K562 (cell line): ENCODE measurements around the gene UBE2G2. TPM values are rescaled to one million over a fixed set of nuclear protein-coding genes. Genes with fewer than 3 reads are reported as not detected.

Experiments
- ATAC-seq: fragments of 200-7000 bp; cut with Tn5 transposase; 3 replicates; pipeline ENCODE4 v1.9.1; 2020; ENCODE audit warnings: moderate library complexity
- BruUV-seq: library from RNA; stranded (reverse); fragments of 400-500 nt; replicated peaks from 2 replicates; lab custom pipeline; 2021; lab: Mats Ljungman, UMichigan
- CTCF ChIA-PET: fragments of 300-600 bp; formaldehyde crosslinking; extraction: SDS; loops from one replicate; lab custom pipeline; 2021; ENCODE audit warnings: low intra/inter-chr PET ratio; lab: Yijun Ruan, JAX
- POLR2A ChIA-PET: fragments of 300-600, 350-650 bp; sonication (Branson Sonifier 250); formaldehyde crosslinking; extraction: SDS; loops from one replicate; lab custom pipeline; 2021; ENCODE audit warnings: antibody characterized with exemption, inconsistent platforms; lab: Yijun Ruan, JAX
- DNase-seq, 4 experiments: peaks; one replicate each; pipeline versions ENCODE4 v3.0.0 to v3.0.0-alpha.2; 2011 to 2018; ENCODE audit warnings: low spot score in 3 of 4, mixed read lengths in 3 of 4; ENCODE audit errors: extremely low read depth in 1 of 4
- FAIRE-seq: peaks from 2 replicates; lab custom pipeline; 2011; peaks lifted over from hg19 to GRCh38; lab: Jason Lieb, UNC
- H2AFZ ChIP-seq: 2 replicates; pipeline ENCODE4 v1.6.0; 2011; ENCODE audit warnings: low read depth, low read length, control low read depth, inconsistent platforms
- H3K27ac ChIP-seq: fragments of 200-600 bp; 3 replicates; pipeline ENCODE4 v1.8.0; 2011; ENCODE audit warnings: low read depth, mild to moderate bottlenecking, control low read depth, inconsistent platforms, low read length, moderate library complexity, mixed read lengths; ENCODE audit errors: extremely low read depth
- H3K27me3 ChIP-seq, 2 experiments: fragments of 300-600 bp in 1 of 2; 2 replicates in 1 of 2; 3 replicates in 1 of 2; pipeline versions ENCODE4 v1.6.0 to v1.8.0; 2011; ENCODE audit warnings: inconsistent platforms in 2 of 2, low read length in 2 of 2, mild to moderate bottlenecking in 1 of 2, mixed read lengths in 1 of 2, moderate library complexity in 1 of 2; ENCODE audit not compliant: control insufficient read depth in 2 of 2, insufficient read depth in 2 of 2
- H3K36me3 ChIP-seq: fragments of 300-600 bp; 3 replicates; pipeline ENCODE4 v1.8.0; 2011; ENCODE audit warnings: mild to moderate bottlenecking, low read length, inconsistent platforms; ENCODE audit not compliant: control insufficient read depth, insufficient read depth
- H3K4me1 ChIP-seq, 2 experiments: fragments of 200-600 bp in 1 of 2; replicated peaks in 1 of 2; 2 replicates in 1 of 2; 3 replicates in 1 of 2; pipeline versions ENCODE4 v1.5.1 to v1.8.0; 2011; ENCODE audit warnings: inconsistent platforms in 2 of 2, low read length in 2 of 2, mild to moderate bottlenecking in 1 of 2, mixed read lengths in 1 of 2, moderate library complexity in 1 of 2; ENCODE audit not compliant: control insufficient read depth in 2 of 2, insufficient read depth in 2 of 2
- H3K4me2 ChIP-seq: 2 replicates; pipeline ENCODE4 v1.6.1; 2011; ENCODE audit warnings: low read length, control low read depth, inconsistent platforms, mixed read lengths; ENCODE audit not compliant: insufficient read depth
- H3K4me3 ChIP-seq: fragments of 200-600 bp; sonication (generic), shearing (Covaris generic); 2 replicates; pipeline ENCODE4 v1.5.1; 2016; ENCODE audit warnings: control low read depth, inconsistent platforms
- H3K79me2 ChIP-seq: fragments of 200-600 bp; 3 replicates; pipeline ENCODE4 v1.8.0; 2011; ENCODE audit warnings: low read length, inconsistent platforms; ENCODE audit not compliant: control insufficient read depth, insufficient read depth
- H3K9ac ChIP-seq, 2 experiments: 2 replicates each; pipeline versions ENCODE4 v1.6.0 to v1.6.1; 2011; ENCODE audit warnings: low read depth in 2 of 2, low read length in 2 of 2, control low read depth in 1 of 2, inconsistent platforms in 1 of 2, mild to moderate bottlenecking in 1 of 2, mixed read lengths in 1 of 2; ENCODE audit not compliant: insufficient read depth in 1 of 2
- H3K9me1 ChIP-seq: one replicate; pipeline ENCODE4 v1.6.0; 2011; ENCODE audit warnings: inconsistent platforms, mild to moderate bottlenecking, low read length, moderate library complexity; ENCODE audit not compliant: control insufficient read depth, insufficient read depth
- H3K9me3 ChIP-seq: replicated peaks from 2 replicates; pipeline ENCODE4 v1.5.1; 2011; ENCODE audit warnings: low read depth, low read length, inconsistent platforms; ENCODE audit not compliant: control insufficient read depth, insufficient read depth
- H4K20me1 ChIP-seq: replicated peaks from 2 replicates; pipeline ENCODE4 v1.6.1; 2011; ENCODE audit warnings: low read length, inconsistent platforms, mixed read lengths; ENCODE audit not compliant: control insufficient read depth, insufficient read depth
- IRF1 ChIP-seq: sonication (generic); formaldehyde crosslinking; IDR thresholded peaks from 2 replicates; pipeline ENCODE4 v1.8.0; 2022; ENCODE audit warnings: missing genetic modification reagents, mild to moderate bottlenecking, borderline replicate concordance
- MEF2D ChIP-seq: conservative IDR thresholded peaks from 2 replicates; pipeline ENCODE4 v1.6.1; 2016; ENCODE audit warnings: low read depth, missing genetic modification characterization, missing compliant biosample characterization
- POLR2A ChIP-seq: fragments of 450-650 bp; conservative IDR thresholded peaks from 2 replicates; pipeline ENCODE4 v1.6.1; 2016
- WGBS: fragments of 100-300 bp; shearing (Covaris generic); methylation state at CpG from one replicate; pipeline ENCODE4 v1.1.6; 2016; ENCODE audit warnings: low coverage, mixed read lengths; ENCODE audit not compliant: insufficient coverage; ENCODE audit errors: missing lambda C conversion rate; 5-methylcytosine and 5-hydroxymethylcytosine counted together
- in situ Hi-C: fragments of 300-500 bp; cut with MboI; formaldehyde crosslinking; loops from 4 replicates; pipeline ENCODE4 v1.15.0; 2018; ENCODE audit warnings: inconsistent platforms, mixed read lengths
- intact Hi-C: fragments of 100-400 bp; cut with micrococcal nuclease; formaldehyde crosslinking; loops from 2 replicates; pipeline ENCODE4 v1.14.2; 2022
- polyA plus RNA-seq, 8 experiments: library from polyadenylated mRNA; depleted of rRNA in 4 of 8; stranded (reverse) in 5 of 8; unstranded in 3 of 8; fragments of >200 nt; fragmentation: Nextera tagmentation in 2 of 8; fragmentation: Illumina TruSeq in 1 of 8; extraction: Ambion mirVana in 2 of 8; extraction: Trizol in 1 of 8; gene quantifications; 2 replicates each; pipeline versions ENCODE4 v1.2.1 to v1.2.3, GENCODE V29; 2011 to 2014; ENCODE audit warnings: inconsistent platforms in 1 of 8, missing spikeins in 1 of 8
- total RNA-seq, 7 experiments: library from RNA; depleted of rRNA in 6 of 7; stranded (reverse); fragments of >200 nt in 6 of 7; fragmentation: Illumina TruSeq in 2 of 7; extraction: Trizol in 2 of 7; gene quantifications; 2 replicates each; pipeline versions ENCODE4 v1.2.1 to v1.2.3, GENCODE V29; 2011 to 2021; ENCODE audit warnings: low replicate concordance in 1 of 7
- TF ChIP-seq, protein P1 (sequence below): fragments of 200-400 bp; formaldehyde crosslinking; IDR thresholded peaks from 2 replicates; pipeline ENCODE4 v1.6.1; 2017; ENCODE audit warnings: mild to moderate bottlenecking, low read depth, low read length, moderate library complexity

UBE2G2 gene
- total and polyA plus RNA-seq, 9 of the 15 experiments (the other 6 are each of a cell fraction or from before 2014, with no cell fraction given) = 47.5 to 225 (median 140) TPM

DNA sequence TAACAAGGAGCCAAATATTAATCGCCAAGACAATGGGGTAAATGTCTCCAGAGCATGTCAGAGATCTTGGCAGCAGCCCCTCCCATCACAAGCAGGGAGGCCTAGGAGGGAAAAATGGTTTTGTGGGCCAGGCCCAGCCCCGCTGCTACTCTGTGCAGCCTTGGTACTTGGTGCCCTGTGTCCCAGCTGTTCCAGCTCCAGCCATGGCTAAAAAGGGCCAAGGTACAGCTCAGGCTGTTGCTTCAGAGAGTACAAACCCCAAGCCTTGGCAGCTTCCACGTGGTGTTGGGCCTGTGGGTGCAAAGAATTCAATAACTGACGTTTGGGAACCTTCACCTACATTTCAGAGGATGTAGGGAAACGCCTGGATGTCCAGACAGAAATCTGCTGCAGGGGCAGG lies 10.4 kb downstream of the UBE2G2 start (continued):
- TF ChIP-seq IRF1 (CRISPR knock-in tag) (no peak), MEF2D (tag) (no peak)

- no peak for ATAC-seq
- Histone ChIP-seq H3K36me3 (peaks cover 67% of the 10 kb centered on the region), H4K20me1 (peaks cover 26% of the 10 kb centered on the region), H3K79me2 (peaks cover 94% of the 10 kb centered on the region), H3K9me1 (no peaks in the 10 kb centered on the region), H2AFZ (no peak overlapping the region), H3K27me3 (no peaks in the 10 kb centered on the region), H3K9me3 (no peaks in the 10 kb centered on the region), H3K9ac (no peak overlapping the region), H3K4me2 (no peak overlapping the region), H3K4me1 (peaks cover 0 to 13% of the 10 kb centered on the region in 2 experiments; a peak in 3 of 5 replicates), H3K4me3 (no peak overlapping the region), H3K27ac (no peak overlapping the region)
- BruUV-seq = no TSS peak
- 88% methylated on average over 3 of the region's 3 CpGs for WGBS
- POLR2A ChIA-PET = interaction anchor here (1.4 kb wide), 1 partner anchor 76 kb away, joined by 3 read pairs; no protein-coding TSS in a partner anchor
- FAIRE-seq = no peak
- CTCF ChIA-PET = no interaction called here
- TF ChIP-seq POLR2A = 0 out of 2 replicates have a peak, but pooled peaks have one; percentile 14
- TF ChIP-seq, protein P1, sequence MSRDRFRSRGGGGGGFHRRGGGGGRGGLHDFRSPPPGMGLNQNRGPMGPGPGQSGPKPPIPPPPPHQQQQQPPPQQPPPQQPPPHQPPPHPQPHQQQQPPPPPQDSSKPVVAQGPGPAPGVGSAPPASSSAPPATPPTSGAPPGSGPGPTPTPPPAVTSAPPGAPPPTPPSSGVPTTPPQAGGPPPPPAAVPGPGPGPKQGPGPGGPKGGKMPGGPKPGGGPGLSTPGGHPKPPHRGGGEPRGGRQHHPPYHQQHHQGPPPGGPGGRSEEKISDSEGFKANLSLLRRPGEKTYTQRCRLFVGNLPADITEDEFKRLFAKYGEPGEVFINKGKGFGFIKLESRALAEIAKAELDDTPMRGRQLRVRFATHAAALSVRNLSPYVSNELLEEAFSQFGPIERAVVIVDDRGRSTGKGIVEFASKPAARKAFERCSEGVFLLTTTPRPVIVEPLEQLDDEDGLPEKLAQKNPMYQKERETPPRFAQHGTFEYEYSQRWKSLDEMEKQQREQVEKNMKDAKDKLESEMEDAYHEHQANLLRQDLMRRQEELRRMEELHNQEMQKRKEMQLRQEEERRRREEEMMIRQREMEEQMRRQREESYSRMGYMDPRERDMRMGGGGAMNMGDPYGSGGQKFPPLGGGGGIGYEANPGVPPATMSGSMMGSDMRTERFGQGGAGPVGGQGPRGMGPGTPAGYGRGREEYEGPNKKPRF = no peak
- no peak for DNase-seq
- intact Hi-C loops (no loop called here), in situ Hi-C loops (loop anchor here (5.0 kb wide), 1 partner anchor 273 kb away; no protein-coding TSS in a partner anchor)
These were observed 11.3 kb downstream of the UBE2G2 start for GRCh38 chr21:44790368-44790767.
